Measurements from ENCODE around the gene TMPRSS4. TPM values are rescaled to one million over a fixed set of nuclear protein-coding genes. Genes with fewer than 3 reads are reported as not detected.

TMPRSS4 gene
- total RNA-seq, 4 donors from 2014 or later = 0.56 to 4.6 (median 1.3) TPM

GRCh38 chr11:118108513-118108912, 31.6 kb downstream of the TMPRSS4 start:
- intact Hi-C loops (cut with DNase I; ENCODE audit: low total_unique reads) = no loop called here
- no peak for TF ChIP-seq POLR2A (IDR thresholded peaks at IDR 0.05)
- TF ChIP-seq CTCF (IDR thresholded peaks at IDR 0.05) = no peak
- DNase-seq (ENCODE audit: low spot score in 2 of 2) = no peak
- no peak overlapping the region for H3K4me3 ChIP-seq (ENCODE audit: low read depth, poor library complexity, severe bottlenecking)
- WGBS, 2 donors = 88 to 92% methylated on average over 5 of the region's 5 CpGs

- H3K4me3 ChIP-seq (ENCODE audit: low read depth, poor library complexity, severe bottlenecking) = no peak overlapping the region
- DNase-seq (ENCODE audit: low spot score in 2 of 2) = no peak
- intact Hi-C loops (cut with DNase I; ENCODE audit: low total_unique reads) = no loop called here
- TF ChIP-seq CTCF (IDR thresholded peaks at IDR 0.05) (no peak), POLR2A (IDR thresholded peaks at IDR 0.05) (no peak)
- 54 to 81% methylated on average over 2 of the region's 2 CpGs for WGBS, 2 donors
Observed at GRCh38 chr11:118109231-118109630, 32.4 kb downstream of the TMPRSS4 start.

GRCh38 chr11:118111019-118111743, 34.3 kb downstream of the TMPRSS4 start:
- TF ChIP-seq POLR2A (IDR thresholded peaks at IDR 0.05) (no peak), CTCF (IDR thresholded peaks at IDR 0.05) (no peak)
- DNase-seq (ENCODE audit: low spot score in 2 of 2) = no peak
- intact Hi-C loops (cut with DNase I; ENCODE audit: low total_unique reads) = no loop called here
- WGBS, 2 donors = 42 to 47% methylated on average over 8 of the region's 8 CpGs
- no peak overlapping the region for H3K4me3 ChIP-seq (ENCODE audit: low read depth, poor library complexity, severe bottlenecking)

- TF ChIP-seq CTCF (IDR thresholded peaks at IDR 0.05) (no peak), POLR2A (IDR thresholded peaks at IDR 0.05) (no peak)
- 86 to 91% methylated on average over 6 of the region's 6 CpGs for WGBS, 2 donors
- no peak overlapping the region for H3K4me3 ChIP-seq (ENCODE audit: low read depth, poor library complexity, severe bottlenecking)
- intact Hi-C loops (cut with DNase I; ENCODE audit: low total_unique reads) = no loop called here
- no peak for DNase-seq (ENCODE audit: low spot score in 2 of 2)
Observed at GRCh38 chr11:118111744-118112035, 34.8 kb downstream of the TMPRSS4 start.

GRCh38 chr11:118112711-118113430, 36.0 kb downstream of the TMPRSS4 start:
- TF ChIP-seq CTCF (IDR thresholded peaks at IDR 0.05) (no peak), POLR2A (IDR thresholded peaks at IDR 0.05) (no peak)
- intact Hi-C loops (cut with DNase I; ENCODE audit: low total_unique reads) = no loop called here
- no peak for DNase-seq (ENCODE audit: low spot score in 2 of 2)
- no peak overlapping the region for H3K4me3 ChIP-seq (ENCODE audit: low read depth, poor library complexity, severe bottlenecking)
- 84 to 85% methylated on average over 11 of the region's 11 CpGs for WGBS, 2 donors
